Bronchial epithelial cell (primary cell): ENCODE data around the gene MDM4. TPM values are rescaled to one million over a fixed set of nuclear protein-coding genes. Genes with fewer than 3 reads are reported as not detected.
"Not testable (repeated sequence)": the region's sequence is repeated elsewhere in the genome, so short reads cannot be mapped to it uniquely, and the experiment has no call there.

Source experiments
- DNase-seq: peaks from one replicate; pipeline ENCODE4 v3.0.0-alpha.2; 2010; ENCODE audit warnings: low read depth
- FAIRE-seq: peaks from 2 replicates; lab custom pipeline; 2011; peaks lifted over from hg19 to GRCh38; lab: Jason Lieb, UNC
- H3K27me3 ChIP-seq: 2 replicates; pipeline ENCODE4 v1.5.1; 2011; ENCODE audit warnings: low read length; ENCODE audit not compliant: control insufficient read depth, insufficient read depth
- H3K36me3 ChIP-seq: 2 replicates; pipeline ENCODE4 v1.5.1; 2011; ENCODE audit warnings: low read length; ENCODE audit not compliant: control insufficient read depth, insufficient read depth
- H3K4me3 ChIP-seq: 2 replicates; pipeline ENCODE4 v1.5.1; 2011; ENCODE audit warnings: mild to moderate bottlenecking, low read depth, low read length, control low read depth
- CTCF ChIP-seq: IDR thresholded peaks from 2 replicates; pipeline ENCODE4 v1.5.1; 2011; ENCODE audit warnings: mild to moderate bottlenecking, moderate library complexity, low read length, control low read depth, inconsistent platforms; ENCODE audit not compliant: insufficient read depth, severe bottlenecking
- total RNA-seq: library from RNA; depleted of rRNA; stranded (reverse); fragments of >200 nt; gene quantifications from 2 replicates; pipeline ENCODE4 v1.2.1, GENCODE V29; 2014

The MDM4 gene
- total RNA-seq, 1 donor from 2014 or later, result 23.4 TPM

- H3K4me3 ChIP-seq, result no peak overlapping the region
- FAIRE-seq, result no peak
These were observed 32.4 kb upstream of the MDM4 start for GRCh38 chr1:204483791-204484190.

GRCh38 chr1:204486513-204487255 is 29.5 kb upstream of the MDM4 start:
- not testable (repeated sequence) for H3K36me3 ChIP-seq, DNase-seq, H3K4me3 ChIP-seq, FAIRE-seq, H3K27me3 ChIP-seq

More at GRCh38 chr1:204483791-204484190, 32.4 kb upstream of the MDM4 start:
- TF ChIP-seq CTCF, result no peak
- no peak for DNase-seq
- no peaks in the 10 kb centered on the region for H3K36me3 ChIP-seq
- H3K27me3 ChIP-seq, result no peaks in the 10 kb centered on the region

GRCh38 chr1:204487256-204487615 is 29.0 kb upstream of the MDM4 start:
- Histone ChIP-seq H3K36me3 (no peaks in the 10 kb centered on the region), H3K27me3 (no peaks in the 10 kb centered on the region), H3K4me3 (no peak overlapping the region)
- no peak for DNase-seq
- no peak for FAIRE-seq
- no peak for TF ChIP-seq CTCF

GRCh38 chr1:204491655-204492054 is 24.6 kb upstream of the MDM4 start:
- Histone ChIP-seq H3K27me3 (no peaks in the 10 kb centered on the region), H3K36me3 (no peaks in the 10 kb centered on the region), H3K4me3 (no peak overlapping the region)
- FAIRE-seq (no peak), DNase-seq (no peak)
- no peak for TF ChIP-seq CTCF

- Histone ChIP-seq H3K36me3 (no peaks in the 10 kb centered on the region), H3K4me3 (peak overlapping the region; percentile 63), H3K27me3 (no peaks in the 10 kb centered on the region)
- TF ChIP-seq CTCF, result no peak
- DNase-seq (peak; percentile 53), FAIRE-seq (no peak)
These were observed 22.8 kb upstream of the MDM4 start for GRCh38 chr1:204493145-204493983.

- DNase-seq (no peak), FAIRE-seq (no peak)
- no peaks in the 10 kb centered on the region for H3K36me3 ChIP-seq
- H3K27me3 ChIP-seq, result no peaks in the 10 kb centered on the region
- TF ChIP-seq CTCF, result no peak
- peak overlapping the region; percentile 63 for H3K4me3 ChIP-seq
These were observed 22.3 kb upstream of the MDM4 start for GRCh38 chr1:204493984-204494280.
